Breast epithelium (tissue), 4 donors: ENCODE measurements around the gene FUT7. TPM values are rescaled to one million over a fixed set of nuclear protein-coding genes. Genes with fewer than 3 reads are reported as not detected.

Source experiments
- DNase-seq, 2 donors: peaks; one replicate each; pipeline ENCODE4 v3.0.0-alpha.2; 2019; ENCODE audit warnings: low spot score in 2 of 2
- H3K27ac ChIP-seq, 2 donors: fragments of 200-600 bp; sonication (generic) in 1 of 2; one replicate each; pipeline ENCODE4 v1.5.1; 2016 to 2019; ENCODE audit warnings: mild to moderate bottlenecking in 1 of 2
- H3K27me3 ChIP-seq, 2 donors: fragments of 200-600 bp; sonication (generic) in 1 of 2; one replicate each; pipeline versions ENCODE4 v1.5.1 to v1.6.0; 2017 to 2019; ENCODE audit warnings: control low read depth in 1 of 2, mild to moderate bottlenecking in 1 of 2
- H3K36me3 ChIP-seq: fragments of 200-600 bp; one replicate; pipeline ENCODE4 v1.5.1; 2019
- H3K4me1 ChIP-seq, 2 donors: fragments of 200-600 bp; sonication (generic); one replicate each; pipeline ENCODE4 v1.5.1; 2016 to 2019; ENCODE audit warnings: control low read depth in 1 of 2
- H3K4me3 ChIP-seq, 3 donors: fragments of 200-600 bp; sonication (generic); 1 replicate in 2 of 3; 2 replicates in 1 of 3; pipeline ENCODE4 v1.5.1; 2016 to 2019; ENCODE audit warnings: mild to moderate bottlenecking in 3 of 3, moderate library complexity in 2 of 3
- H3K9me3 ChIP-seq, 2 donors: fragments of 200-600 bp; sonication (generic) in 1 of 2; one replicate each; pipeline ENCODE4 v1.5.1; 2016 to 2019; ENCODE audit warnings: control low read depth in 1 of 2
- CTCF ChIP-seq, 3 donors: fragments of 450-650 bp; IDR thresholded peaks; one replicate each; pipeline ENCODE4 v1.5.1; 2016 to 2017; ENCODE audit warnings: antibody characterized with exemption in 3 of 3, mild to moderate bottlenecking in 3 of 3, moderate library complexity in 3 of 3
- POLR2A ChIP-seq: fragments of 450-650 bp; IDR thresholded peaks from one replicate; pipeline ENCODE4 v1.6.1; 2016; ENCODE audit warnings: antibody characterized with exemption, mild to moderate bottlenecking, moderate library complexity
- POLR2AphosphoS5 ChIP-seq, 3 donors: sonication (generic); formaldehyde crosslinking; IDR thresholded peaks; one replicate each; pipeline ENCODE4 v1.6.1; 2017; ENCODE audit warnings: antibody characterized with exemption in 3 of 3
- intact Hi-C: fragments of 100-400 bp; cut with DNase I; formaldehyde crosslinking; loops from one replicate; pipeline ENCODE4 v1.15.1; 2023; ENCODE audit warnings: low total_unique reads
- total RNA-seq, 3 donors: library from RNA; depleted of rRNA; stranded (reverse); fragments of >200 nt; gene quantifications; one replicate each; pipeline ENCODE4 v1.1.0, GENCODE V29; 2016

FUT7 gene
- total RNA-seq, 3 donors from 2014 or later = not detected

- DNase-seq = no peak
- H3K36me3 ChIP-seq = no peaks in the 10 kb centered on the region
- H3K4me1 ChIP-seq = no peaks in the 10 kb centered on the region
- H3K27me3 ChIP-seq = no peaks in the 10 kb centered on the region
- intact Hi-C loops = no loop called here
- H3K4me3 ChIP-seq = no peak overlapping the region
- TF ChIP-seq CTCF (IDR thresholded peaks at IDR 0.05) = no peak
- TF ChIP-seq POLR2AphosphoS5 (IDR thresholded peaks at IDR 0.05) = no peak
- no peak for TF ChIP-seq POLR2A
- no peak overlapping the region for H3K27ac ChIP-seq
- H3K9me3 ChIP-seq = no peaks in the 10 kb centered on the region
Observed at GRCh38 chr9:137014776-137015539, 16.9 kb downstream of the FUT7 start.

- H3K9me3 ChIP-seq = no peaks in the 10 kb centered on the region
- TF ChIP-seq POLR2AphosphoS5 (IDR thresholded peaks at IDR 0.05) (no peak), CTCF (IDR thresholded peaks at IDR 0.05) (no peak), POLR2A (no peak)
- no peaks in the 10 kb centered on the region for H3K4me1 ChIP-seq
- no peaks in the 10 kb centered on the region for H3K27me3 ChIP-seq
- DNase-seq = no peak
- no peak overlapping the region for H3K27ac ChIP-seq
- H3K36me3 ChIP-seq = no peaks in the 10 kb centered on the region
- H3K4me3 ChIP-seq = no peak overlapping the region
- intact Hi-C loops = no loop called here
Observed at GRCh38 chr9:137014166-137014565, 17.7 kb downstream of the FUT7 start.

- Histone ChIP-seq H3K27me3 (no peaks in the 10 kb centered on the region), H3K36me3 (no peaks in the 10 kb centered on the region), H3K4me1 (no peaks in the 10 kb centered on the region), H3K9me3 (no peaks in the 10 kb centered on the region), H3K4me3 (no peak overlapping the region), H3K27ac (no peak overlapping the region)
- no peak for DNase-seq
- TF ChIP-seq CTCF (IDR thresholded peaks at IDR 0.05) (no peak), POLR2A (no peak), POLR2AphosphoS5 (IDR thresholded peaks at IDR 0.05) (no peak)
- intact Hi-C loops = no loop called here
Observed at GRCh38 chr9:137013571-137013940, 18.3 kb downstream of the FUT7 start.

- intact Hi-C loops = loop anchor here (1.0 kb wide), 1 partner anchor 26 kb away; no protein-coding TSS in a partner anchor
- H3K4me3 ChIP-seq = no peak overlapping the region
- H3K36me3 ChIP-seq = no peaks in the 10 kb centered on the region
Observed at GRCh38 chr9:137012694-137013570, 19.0 kb downstream of the FUT7 start.

More at GRCh38 chr9:137012694-137013570, 19.0 kb downstream of the FUT7 start:
- Histone ChIP-seq H3K4me1 (no peaks in the 10 kb centered on the region), H3K9me3 (no peaks in the 10 kb centered on the region), H3K27me3 (no peaks in the 10 kb centered on the region), H3K27ac (no peak overlapping the region)
- DNase-seq = no peak
- TF ChIP-seq POLR2AphosphoS5 (IDR thresholded peaks at IDR 0.05) (no peak), POLR2A (no peak), CTCF (IDR thresholded peaks at IDR 0.05) (no peak)
